WTC11 (cell line): ENCODE data around the gene AP1S1. TPM values are rescaled to one million over a fixed set of nuclear protein-coding genes. Genes with fewer than 3 reads are reported as not detected.
A peak's percentile ranks its signal among the peaks of the same experiment; 100 is the strongest.

Source experiments
- ATAC-seq: fragments of 200-7000 bp; cut with Tn5 transposase; 2 replicates; pipeline ENCODE4 v1.10.0; 2021; ENCODE audit warnings: mild to moderate bottlenecking, moderate library complexity
- CTCF ChIA-PET: fragments of 300-600 bp; sonication (Branson Sonifier 250); formaldehyde crosslinking; loops from one replicate; lab custom pipeline; 2021; ENCODE audit warnings: antibody characterized with exemption; lab: Charles Lee
- POLR2A ChIA-PET: fragments of 350-600 bp; sonication (Branson Sonifier 250); formaldehyde crosslinking; loops from one replicate; lab custom pipeline; 2021; ENCODE audit warnings: antibody characterized with exemption; lab: Charles Lee
- DNase-seq: peaks from one replicate; pipeline ENCODE4 v3.0.0; 2021; ENCODE audit warnings: low spot score
- H3K27ac Mint-ChIP-seq: 2 replicates; pipeline ENCODE4 v1.8.0; 2021; ENCODE audit warnings: mixed read lengths
- H3K27me3 Mint-ChIP-seq: 2 replicates; pipeline ENCODE4 v1.8.0; 2021; ENCODE audit warnings: low read depth, mild to moderate bottlenecking, moderate library complexity, mixed read lengths
- H3K36me3 Mint-ChIP-seq: 2 replicates; pipeline ENCODE4 v1.8.0; 2021; ENCODE audit warnings: mixed read lengths
- H3K4me1 Mint-ChIP-seq: 2 replicates; pipeline ENCODE4 v1.8.0; 2022; ENCODE audit warnings: mixed read lengths
- H3K4me3 Mint-ChIP-seq: 2 replicates; pipeline ENCODE4 v1.8.0; 2021; ENCODE audit warnings: mild to moderate bottlenecking, moderate library complexity, mixed read lengths
- H3K9me3 Mint-ChIP-seq: 2 replicates; pipeline ENCODE4 v1.8.0; 2021; ENCODE audit warnings: mixed read lengths
- CREB1 ChIP-seq: sonication (generic); formaldehyde crosslinking; IDR thresholded peaks from 2 replicates; pipeline ENCODE4 v1.8.0; 2023; ENCODE audit warnings: mild to moderate bottlenecking, missing genetic modification reagents
- CREM ChIP-seq: sonication (generic); formaldehyde crosslinking; IDR thresholded peaks from 2 replicates; pipeline ENCODE4 v1.8.1; 2022; ENCODE audit warnings: mild to moderate bottlenecking, missing genetic modification reagents, moderate library complexity
- HMGA2 ChIP-seq: fragments of 250-450 bp; sonication (Bioruptor Pico); IDR thresholded peaks from 2 replicates; pipeline ENCODE4 v1.4.0; 2021; ENCODE audit warnings: mild to moderate bottlenecking, moderate library complexity
- MLX ChIP-seq: sonication (generic); formaldehyde crosslinking; IDR thresholded peaks from 2 replicates; pipeline ENCODE4 v1.8.1; 2023; ENCODE audit warnings: mild to moderate bottlenecking, missing genetic modification reagents, moderate library complexity
- MYBL2 ChIP-seq: sonication (generic); formaldehyde crosslinking; IDR thresholded peaks from 2 replicates; pipeline ENCODE4 v1.8.1; 2023; ENCODE audit warnings: mild to moderate bottlenecking, moderate library complexity, missing genetic modification reagents
- NFE2L1 ChIP-seq: sonication (generic); formaldehyde crosslinking; IDR thresholded peaks from 2 replicates; pipeline ENCODE4 v1.8.1; 2023; ENCODE audit warnings: missing genetic modification reagents
- SMAD3 ChIP-seq: sonication (generic); formaldehyde crosslinking; IDR thresholded peaks from 2 replicates; pipeline ENCODE4 v1.8.0; 2022; ENCODE audit warnings: missing genetic modification reagents, mild to moderate bottlenecking, borderline replicate concordance
- SMAD4 ChIP-seq: sonication (generic); formaldehyde crosslinking; IDR thresholded peaks from 2 replicates; pipeline ENCODE4 v1.8.0; 2022; ENCODE audit warnings: mild to moderate bottlenecking, missing genetic modification reagents
- TP53 ChIP-seq: sonication (generic); formaldehyde crosslinking; IDR thresholded peaks from 2 replicates; pipeline ENCODE4 v1.8.1; 2023; ENCODE audit warnings: mild to moderate bottlenecking, missing genetic modification reagents
- ZNF121 ChIP-seq: sonication (generic); formaldehyde crosslinking; IDR thresholded peaks from 2 replicates; pipeline ENCODE4 v1.8.0; 2023; ENCODE audit warnings: missing genetic modification reagents
- ZNF138 ChIP-seq: sonication (generic); formaldehyde crosslinking; conservative IDR thresholded peaks from 2 replicates; pipeline ENCODE4 v1.8.1; 2022; ENCODE audit warnings: mild to moderate bottlenecking, moderate library complexity, missing genetic modification reagents
- ZNF281 ChIP-seq: sonication (generic); formaldehyde crosslinking; IDR thresholded peaks from 2 replicates; pipeline ENCODE4 v1.8.0; 2023; ENCODE audit warnings: mild to moderate bottlenecking, missing genetic modification reagents
- ZNF317 ChIP-seq: sonication (generic); formaldehyde crosslinking; IDR thresholded peaks from 2 replicates; pipeline ENCODE4 v1.8.1; 2023; ENCODE audit warnings: low read depth, mild to moderate bottlenecking, moderate library complexity, missing genetic modification reagents, borderline replicate concordance
- ZNF416 ChIP-seq: fragments of 250-450 bp; sonication (Bioruptor Pico); IDR thresholded peaks from 2 replicates; pipeline ENCODE4 v1.9.0; 2021; ENCODE audit warnings: mild to moderate bottlenecking, inconsistent platforms
- ZNF423 ChIP-seq: fragments of 250-450 bp; sonication (Bioruptor Pico); IDR thresholded peaks from 2 replicates; pipeline ENCODE4 v2.1.2; 2022; ENCODE audit warnings: mild to moderate bottlenecking, moderate library complexity
- total RNA-seq: library from RNA; stranded (reverse); gene quantifications from 3 replicates; pipeline ENCODE4 v1.2.3, GENCODE V29; 2021
- TF ChIP-seq, protein P1 (sequence below): sonication (generic); formaldehyde crosslinking; IDR thresholded peaks from 2 replicates; pipeline ENCODE4 v1.8.1; 2022; ENCODE audit warnings: low read depth, mild to moderate bottlenecking, moderate library complexity, missing genetic modification reagents, borderline replicate concordance
- TF ChIP-seq, protein P2 (sequence below): fragments of 250-450 bp; sonication (Bioruptor Pico); IDR thresholded peaks from 2 replicates; pipeline ENCODE4 v1.8.0; 2021; ENCODE audit warnings: mild to moderate bottlenecking
- TF ChIP-seq, protein P3 (sequence below): sonication (generic); formaldehyde crosslinking; IDR thresholded peaks from 2 replicates; pipeline ENCODE4 v1.8.0; 2022; ENCODE audit warnings: missing genetic modification reagents
- TF ChIP-seq, protein P4 (sequence below): sonication (generic); formaldehyde crosslinking; conservative IDR thresholded peaks from 2 replicates; pipeline ENCODE4 v1.8.1; 2022; ENCODE audit warnings: mild to moderate bottlenecking, missing genetic modification reagents
- TF ChIP-seq, protein P5 (sequence below): sonication (generic); formaldehyde crosslinking; IDR thresholded peaks from 2 replicates; pipeline ENCODE4 v1.8.0; 2022; ENCODE audit warnings: mild to moderate bottlenecking, missing genetic modification reagents
- TF ChIP-seq, protein P6 (sequence below): fragments of 250-450 bp; sonication (Bioruptor Pico); conservative IDR thresholded peaks from 2 replicates; pipeline ENCODE4 v1.9.0; 2021; ENCODE audit warnings: mild to moderate bottlenecking
- TF ChIP-seq, protein P7 (sequence below): sonication (generic); formaldehyde crosslinking; IDR thresholded peaks from 2 replicates; pipeline ENCODE4 v1.8.0; 2022; ENCODE audit warnings: mild to moderate bottlenecking, missing genetic modification reagents

The AP1S1 gene
- total RNA-seq, 1 experiment from 2014 or later, result 60.7 TPM

DNA sequence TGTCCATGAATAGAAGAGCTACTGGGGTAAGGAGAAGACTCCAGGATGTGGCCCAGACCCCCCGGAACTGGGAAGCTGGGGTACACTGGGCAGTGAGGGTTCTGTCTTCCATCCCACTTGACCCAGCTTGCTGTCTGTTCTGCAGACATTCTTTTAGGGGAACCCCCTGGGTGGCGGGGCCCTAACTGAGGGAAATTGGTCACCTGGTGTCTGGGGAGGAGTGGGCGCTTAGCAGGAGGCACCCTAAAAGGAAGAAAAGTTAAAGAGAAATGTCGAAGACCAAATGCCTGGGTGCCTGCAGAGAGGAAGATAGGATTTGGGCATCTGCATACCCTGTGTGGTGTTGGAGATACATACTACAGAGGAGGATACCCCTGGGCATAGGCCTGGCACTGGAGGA, 1.0 kb downstream of the AP1S1 start (continued):
- no peak for TF ChIP-seq NFE2L1 (CRISPR knock-in tag)
- no peak for TF ChIP-seq ZNF317 (CRISPR knock-in tag)
- no peak for TF ChIP-seq TP53 (CRISPR knock-in tag)
- TF ChIP-seq SMAD3 (CRISPR knock-in tag), result no peak
- TF ChIP-seq ZNF281 (CRISPR knock-in tag), result no peak
- TF ChIP-seq, protein P1, sequence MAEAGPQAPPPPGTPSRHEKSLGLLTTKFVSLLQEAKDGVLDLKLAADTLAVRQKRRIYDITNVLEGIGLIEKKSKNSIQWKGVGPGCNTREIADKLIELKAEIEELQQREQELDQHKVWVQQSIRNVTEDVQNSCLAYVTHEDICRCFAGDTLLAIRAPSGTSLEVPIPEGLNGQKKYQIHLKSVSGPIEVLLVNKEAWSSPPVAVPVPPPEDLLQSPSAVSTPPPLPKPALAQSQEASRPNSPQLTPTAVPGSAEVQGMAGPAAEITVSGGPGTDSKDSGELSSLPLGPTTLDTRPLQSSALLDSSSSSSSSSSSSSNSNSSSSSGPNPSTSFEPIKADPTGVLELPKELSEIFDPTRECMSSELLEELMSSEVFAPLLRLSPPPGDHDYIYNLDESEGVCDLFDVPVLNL (CRISPR knock-in tag), result no peak
- no peak for TF ChIP-seq ZNF138 (CRISPR knock-in tag)
- TF ChIP-seq, protein P2, sequence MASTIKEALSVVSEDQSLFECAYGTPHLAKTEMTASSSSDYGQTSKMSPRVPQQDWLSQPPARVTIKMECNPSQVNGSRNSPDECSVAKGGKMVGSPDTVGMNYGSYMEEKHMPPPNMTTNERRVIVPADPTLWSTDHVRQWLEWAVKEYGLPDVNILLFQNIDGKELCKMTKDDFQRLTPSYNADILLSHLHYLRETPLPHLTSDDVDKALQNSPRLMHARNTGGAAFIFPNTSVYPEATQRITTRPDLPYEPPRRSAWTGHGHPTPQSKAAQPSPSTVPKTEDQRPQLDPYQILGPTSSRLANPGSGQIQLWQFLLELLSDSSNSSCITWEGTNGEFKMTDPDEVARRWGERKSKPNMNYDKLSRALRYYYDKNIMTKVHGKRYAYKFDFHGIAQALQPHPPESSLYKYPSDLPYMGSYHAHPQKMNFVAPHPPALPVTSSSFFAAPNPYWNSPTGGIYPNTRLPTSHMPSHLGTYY (CRISPR knock-in tag), result no peak
- TF ChIP-seq ZNF121 (CRISPR knock-in tag), result no peak
- TF ChIP-seq, protein P3, sequence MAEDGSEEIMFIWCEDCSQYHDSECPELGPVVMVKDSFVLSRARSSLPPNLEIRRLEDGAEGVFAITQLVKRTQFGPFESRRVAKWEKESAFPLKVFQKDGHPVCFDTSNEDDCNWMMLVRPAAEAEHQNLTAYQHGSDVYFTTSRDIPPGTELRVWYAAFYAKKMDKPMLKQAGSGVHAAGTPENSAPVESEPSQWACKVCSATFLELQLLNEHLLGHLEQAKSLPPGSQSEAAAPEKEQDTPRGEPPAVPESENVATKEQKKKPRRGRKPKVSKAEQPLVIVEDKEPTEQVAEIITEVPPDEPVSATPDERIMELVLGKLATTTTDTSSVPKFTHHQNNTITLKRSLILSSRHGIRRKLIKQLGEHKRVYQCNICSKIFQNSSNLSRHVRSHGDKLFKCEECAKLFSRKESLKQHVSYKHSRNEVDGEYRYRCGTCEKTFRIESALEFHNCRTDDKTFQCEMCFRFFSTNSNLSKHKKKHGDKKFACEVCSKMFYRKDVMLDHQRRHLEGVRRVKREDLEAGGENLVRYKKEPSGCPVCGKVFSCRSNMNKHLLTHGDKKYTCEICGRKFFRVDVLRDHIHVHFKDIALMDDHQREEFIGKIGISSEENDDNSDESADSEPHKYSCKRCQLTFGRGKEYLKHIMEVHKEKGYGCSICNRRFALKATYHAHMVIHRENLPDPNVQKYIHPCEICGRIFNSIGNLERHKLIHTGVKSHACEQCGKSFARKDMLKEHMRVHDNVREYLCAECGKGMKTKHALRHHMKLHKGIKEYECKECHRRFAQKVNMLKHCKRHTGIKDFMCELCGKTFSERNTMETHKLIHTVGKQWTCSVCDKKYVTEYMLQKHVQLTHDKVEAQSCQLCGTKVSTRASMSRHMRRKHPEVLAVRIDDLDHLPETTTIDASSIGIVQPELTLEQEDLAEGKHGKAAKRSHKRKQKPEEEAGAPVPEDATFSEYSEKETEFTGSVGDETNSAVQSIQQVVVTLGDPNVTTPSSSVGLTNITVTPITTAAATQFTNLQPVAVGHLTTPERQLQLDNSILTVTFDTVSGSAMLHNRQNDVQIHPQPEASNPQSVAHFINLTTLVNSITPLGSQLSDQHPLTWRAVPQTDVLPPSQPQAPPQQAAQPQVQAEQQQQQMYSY, result no peak

DNA sequence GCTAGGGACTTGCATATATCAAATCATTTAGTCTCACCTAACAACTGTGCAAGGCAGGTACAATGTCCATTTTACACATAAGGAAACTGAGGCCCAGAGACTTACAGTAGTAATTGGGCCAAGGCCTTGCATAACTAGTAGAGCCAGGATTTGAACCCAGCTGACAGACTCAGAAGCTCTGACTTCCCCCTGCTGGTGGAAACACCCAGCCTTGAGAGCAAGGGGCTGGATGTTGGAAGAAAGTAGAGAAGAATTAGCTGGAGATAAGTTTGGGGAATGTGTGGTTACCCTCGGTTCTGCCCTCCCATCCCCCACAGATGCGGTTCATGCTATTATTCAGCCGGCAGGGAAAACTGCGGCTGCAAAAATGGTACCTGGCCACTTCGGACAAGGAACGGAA, 2.0 kb downstream of the AP1S1 start:
- no peak overlapping the region; the same call in 1 of the 2 replicates for H3K27ac Mint-ChIP-seq
- POLR2A ChIA-PET, result interaction anchor here (0.6 kb wide), 1 partner anchor 83 kb away, joined by 3 read pairs; no protein-coding TSS in a partner anchor
- H3K4me1 Mint-ChIP-seq, result peaks cover 47% of the 10 kb centered on the region
- H3K4me3 Mint-ChIP-seq, result peak overlapping the region; percentile 15; the same call in 1 of the 2 replicates
- peaks cover 18% of the 10 kb centered on the region for H3K27me3 Mint-ChIP-seq
- H3K9me3 Mint-ChIP-seq, result 0 out of 2 replicates have a peak, but pooled peaks cover 3% of the 10 kb centered on the region
- ATAC-seq (no peak), DNase-seq (no peak)
- CTCF ChIA-PET, result interaction anchor here (0.6 to 6.9 kb wide), 27 partner anchors 9 to 261 kb away, joined by 3 to 109 read pairs (median 5); partner anchors contain the start of genes MOGAT3, SERPINE1 and VGF
- peaks cover 5% of the 10 kb centered on the region; the same call in 1 of the 2 replicates for H3K36me3 Mint-ChIP-seq
- TF ChIP-seq CREB1 (CRISPR knock-in tag), result no peak
- TF ChIP-seq SMAD4 (CRISPR knock-in tag), result no peak
- TF ChIP-seq ZNF416 (CRISPR knock-in tag), result no peak
- TF ChIP-seq, protein P4, sequence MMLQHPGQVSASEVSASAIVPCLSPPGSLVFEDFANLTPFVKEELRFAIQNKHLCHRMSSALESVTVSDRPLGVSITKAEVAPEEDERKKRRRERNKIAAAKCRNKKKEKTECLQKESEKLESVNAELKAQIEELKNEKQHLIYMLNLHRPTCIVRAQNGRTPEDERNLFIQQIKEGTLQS (CRISPR knock-in tag), result no peak
- no peak for TF ChIP-seq CREM (CRISPR knock-in tag)
- no peak for TF ChIP-seq ZNF423
- TF ChIP-seq, protein P5, sequence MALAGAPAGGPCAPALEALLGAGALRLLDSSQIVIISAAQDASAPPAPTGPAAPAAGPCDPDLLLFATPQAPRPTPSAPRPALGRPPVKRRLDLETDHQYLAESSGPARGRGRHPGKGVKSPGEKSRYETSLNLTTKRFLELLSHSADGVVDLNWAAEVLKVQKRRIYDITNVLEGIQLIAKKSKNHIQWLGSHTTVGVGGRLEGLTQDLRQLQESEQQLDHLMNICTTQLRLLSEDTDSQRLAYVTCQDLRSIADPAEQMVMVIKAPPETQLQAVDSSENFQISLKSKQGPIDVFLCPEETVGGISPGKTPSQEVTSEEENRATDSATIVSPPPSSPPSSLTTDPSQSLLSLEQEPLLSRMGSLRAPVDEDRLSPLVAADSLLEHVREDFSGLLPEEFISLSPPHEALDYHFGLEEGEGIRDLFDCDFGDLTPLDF (CRISPR knock-in tag), result no peak
- TF ChIP-seq HMGA2, result no peak
- TF ChIP-seq, protein P6, sequence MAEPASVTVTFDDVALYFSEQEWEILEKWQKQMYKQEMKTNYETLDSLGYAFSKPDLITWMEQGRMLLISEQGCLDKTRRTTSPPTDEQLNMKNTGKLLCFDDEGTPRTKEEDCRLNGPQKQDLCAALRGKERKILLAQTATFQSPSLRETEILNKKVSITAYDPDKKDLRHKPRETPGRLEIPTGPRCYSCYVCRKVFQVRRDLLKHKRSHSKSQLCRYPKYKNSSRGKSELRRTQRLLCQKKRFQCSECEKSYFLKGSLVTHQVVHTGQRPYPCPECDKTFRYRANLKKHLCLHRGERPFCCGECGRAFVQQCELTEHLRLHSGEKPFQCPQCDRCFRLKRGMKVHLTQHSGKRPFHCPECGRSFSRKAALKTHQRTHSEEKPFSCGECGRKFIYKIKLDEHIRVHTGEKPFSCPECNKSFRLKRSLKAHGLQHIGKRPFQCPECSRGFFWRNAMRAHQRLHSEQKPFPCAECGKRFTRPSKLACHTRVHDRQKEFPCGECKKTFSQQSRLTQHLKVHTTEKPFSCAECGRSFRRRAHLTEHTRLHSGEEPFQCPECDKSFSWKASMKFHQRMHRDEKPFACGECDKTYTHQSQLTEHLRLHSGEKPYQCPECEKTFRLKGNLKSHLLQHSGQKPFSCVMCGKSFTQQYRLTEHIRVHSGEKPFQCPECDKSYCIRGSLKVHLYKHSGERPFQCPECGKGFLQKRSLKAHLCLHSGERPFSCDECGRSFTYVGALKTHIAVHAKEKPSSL, result no peak
- TF ChIP-seq MLX (CRISPR knock-in tag), result no peak
- TF ChIP-seq, protein P7, sequence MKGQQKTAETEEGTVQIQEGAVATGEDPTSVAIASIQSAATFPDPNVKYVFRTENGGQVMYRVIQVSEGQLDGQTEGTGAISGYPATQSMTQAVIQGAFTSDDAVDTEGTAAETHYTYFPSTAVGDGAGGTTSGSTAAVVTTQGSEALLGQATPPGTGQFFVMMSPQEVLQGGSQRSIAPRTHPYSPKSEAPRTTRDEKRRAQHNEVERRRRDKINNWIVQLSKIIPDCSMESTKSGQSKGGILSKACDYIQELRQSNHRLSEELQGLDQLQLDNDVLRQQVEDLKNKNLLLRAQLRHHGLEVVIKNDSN (CRISPR knock-in tag), result no peak
- no peak for TF ChIP-seq MYBL2 (CRISPR knock-in tag)
